CD1c-positive myeloid dendritic cell (primary cell): ENCODE data around the gene PTGFRN.

Source experiments
- DNase-seq: peaks from one replicate; pipeline ENCODE4 v3.0.0-alpha.2; 2016; ENCODE audit errors: extremely low spot score

The PTGFRN gene

DNA sequence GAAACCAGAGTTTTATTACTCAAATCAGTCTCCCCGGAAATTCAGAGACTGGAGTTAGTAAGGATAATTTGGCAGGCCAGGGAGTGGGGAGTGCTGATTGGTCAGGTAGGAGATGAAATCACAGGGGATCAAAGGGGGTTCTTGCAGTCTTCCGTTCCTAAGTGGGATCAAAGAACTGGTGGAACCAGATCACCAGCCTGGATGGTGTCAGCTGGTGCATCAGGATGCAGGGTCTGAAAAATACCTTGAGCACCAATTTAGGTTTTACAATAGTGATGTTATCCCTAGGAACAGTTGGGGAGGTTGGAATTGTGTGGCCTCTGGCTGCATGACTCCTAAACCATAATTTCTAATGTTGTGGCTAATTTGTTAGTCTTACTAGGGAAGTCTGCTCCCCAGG lies 90.4 kb downstream of the PTGFRN start:
- no peak for DNase-seq

DNA sequence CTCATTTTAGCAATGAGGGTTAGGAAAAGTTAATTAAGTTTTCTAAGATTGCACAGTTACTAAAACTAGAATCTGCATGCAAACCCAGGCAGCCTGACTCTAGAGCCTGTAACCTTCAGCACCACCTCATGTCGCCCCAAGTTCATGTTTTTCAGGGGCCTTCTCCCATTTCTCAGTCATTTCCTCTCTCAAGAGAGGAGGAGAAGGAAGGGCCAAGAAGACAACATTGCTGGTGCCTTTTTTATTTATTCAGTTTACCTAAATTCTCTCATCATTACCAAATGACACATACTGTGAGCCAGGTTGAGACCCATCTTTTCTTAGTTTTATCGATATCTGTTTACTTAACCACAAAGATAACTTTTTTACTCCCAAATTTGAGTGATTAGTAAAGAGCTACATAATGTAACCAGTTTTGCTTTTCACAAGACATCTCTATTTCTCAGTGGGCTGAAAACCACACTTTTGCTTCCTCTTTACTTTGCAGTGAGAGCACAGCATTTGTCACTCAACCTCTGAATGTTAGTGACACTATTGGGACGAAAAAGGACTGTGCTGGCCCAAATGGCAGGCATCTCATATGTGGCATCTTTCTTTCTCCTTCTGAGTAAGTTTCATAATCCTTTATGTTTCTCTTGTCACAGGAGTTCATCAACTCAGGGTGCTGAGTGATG lies 91.7 kb downstream of the PTGFRN start, which contains the start of gene CD101:
Gene CD101, plus strand, starts transcription at position 507 of the 674 bp plus-strand sequence. Its CDS starts 58 bp downstream, at position 565.
- DNase-seq = peak; percentile 82

DNA sequence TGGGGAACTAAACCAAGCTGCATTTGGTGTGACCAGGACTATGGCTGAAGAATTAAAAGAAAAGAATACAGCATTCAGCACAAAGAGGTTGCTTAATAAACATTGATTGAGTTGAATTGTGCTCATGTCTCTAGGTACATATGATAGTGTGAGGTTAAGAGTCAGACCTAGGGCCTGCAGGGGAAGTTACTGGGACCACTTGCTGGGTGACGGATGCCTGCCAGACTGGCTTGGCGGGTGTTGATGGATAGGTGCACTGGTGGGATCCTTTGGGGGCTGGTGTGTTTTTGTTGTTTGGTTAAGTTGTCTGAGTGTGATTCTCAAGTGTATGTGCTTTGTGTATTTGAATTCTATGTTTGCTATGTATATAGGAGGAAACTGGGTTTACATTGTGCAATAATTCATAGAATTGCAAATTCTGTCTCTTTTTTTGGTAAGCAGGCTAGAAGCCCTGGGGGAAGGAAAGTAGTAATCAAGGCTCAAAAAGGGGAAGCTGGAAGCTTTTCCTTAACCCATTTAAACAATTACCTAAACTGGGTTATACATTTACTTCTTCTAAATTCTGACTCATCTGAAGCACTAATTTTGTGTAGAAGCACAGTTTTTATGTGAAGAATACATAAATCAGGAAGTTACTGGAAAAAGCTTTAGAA lies 93.6 kb downstream of the PTGFRN start:
- peak; percentile 90 for DNase-seq

GRCh38 chr1:117007719-117008013 lies 98.0 kb downstream of the PTGFRN start:
- no peak for DNase-seq

GRCh38 chr1:117008656-117009055 lies 98.9 kb downstream of the PTGFRN start:
- DNase-seq = no peak

DNA sequence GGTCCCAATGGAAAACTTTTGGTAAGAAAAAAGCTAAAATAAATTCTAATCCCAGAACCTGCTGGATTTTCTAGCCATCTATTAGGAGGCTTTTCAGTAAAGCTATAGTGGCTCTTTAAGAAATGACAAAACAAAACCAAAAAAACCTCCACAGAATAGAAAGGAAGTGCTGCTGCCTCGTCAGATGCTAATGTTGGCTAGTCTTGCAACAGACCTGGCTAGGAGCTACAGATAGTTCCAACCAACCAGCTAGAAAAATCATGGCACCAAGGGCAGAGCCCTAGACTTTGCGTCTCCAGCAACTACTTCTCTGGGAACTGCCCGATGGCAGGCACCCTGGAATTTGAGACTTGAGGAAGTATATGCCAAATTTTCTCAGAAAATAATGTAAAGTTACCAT lies 99.4 kb downstream of the PTGFRN start:
- peak; percentile 63 for DNase-seq

GRCh38 chr1:117010310-117010969 lies 100.7 kb downstream of the PTGFRN start:
- no peak for DNase-seq

DNA sequence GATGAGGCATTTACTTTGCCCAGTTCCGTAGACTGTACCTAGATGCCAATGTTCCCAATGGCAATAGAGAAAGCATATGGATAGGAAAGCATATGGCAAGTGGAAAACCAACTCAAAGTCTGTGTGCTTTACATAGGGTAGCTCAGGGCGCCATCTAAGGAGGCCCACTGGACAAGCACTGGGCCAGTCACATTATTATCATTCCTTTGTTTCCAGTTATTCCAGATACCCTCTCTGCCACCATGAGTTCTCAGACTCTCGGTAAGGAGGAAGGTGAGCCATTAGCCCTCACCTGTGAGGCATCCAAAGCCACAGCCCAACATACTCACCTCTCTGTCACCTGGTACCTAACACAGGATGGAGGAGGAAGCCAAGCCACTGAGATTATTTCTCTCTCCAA lies 101.6 kb downstream of the PTGFRN start:
- no peak for DNase-seq

GRCh38 chr1:117013309-117013858 lies 103.7 kb downstream of the PTGFRN start:
- no peak for DNase-seq

GRCh38 chr1:117014209-117014608 lies 104.5 kb downstream of the PTGFRN start:
- no peak for DNase-seq

DNA sequence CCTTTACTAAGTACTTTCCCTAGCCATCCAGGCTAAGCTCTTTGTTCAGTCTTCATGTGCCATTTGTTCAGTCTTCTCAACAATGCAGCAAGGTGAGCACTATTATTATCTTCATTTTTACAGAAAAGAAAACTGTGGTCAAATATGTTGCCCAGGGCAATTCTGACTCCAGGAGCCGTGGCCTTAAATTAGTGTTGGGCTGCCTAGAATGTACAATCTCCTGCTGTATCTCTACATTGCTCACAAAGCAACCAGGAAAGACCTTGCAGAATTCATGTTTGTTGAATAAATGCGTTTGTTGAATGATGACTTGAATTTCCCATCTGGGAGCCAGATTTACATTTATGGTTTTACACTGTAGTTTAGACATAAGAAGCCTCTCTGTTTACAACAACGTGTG lies 106.0 kb downstream of the PTGFRN start:
- no peak for DNase-seq

GRCh38 chr1:117017062-117017461 lies 107.3 kb downstream of the PTGFRN start:
- no peak for DNase-seq

DNA sequence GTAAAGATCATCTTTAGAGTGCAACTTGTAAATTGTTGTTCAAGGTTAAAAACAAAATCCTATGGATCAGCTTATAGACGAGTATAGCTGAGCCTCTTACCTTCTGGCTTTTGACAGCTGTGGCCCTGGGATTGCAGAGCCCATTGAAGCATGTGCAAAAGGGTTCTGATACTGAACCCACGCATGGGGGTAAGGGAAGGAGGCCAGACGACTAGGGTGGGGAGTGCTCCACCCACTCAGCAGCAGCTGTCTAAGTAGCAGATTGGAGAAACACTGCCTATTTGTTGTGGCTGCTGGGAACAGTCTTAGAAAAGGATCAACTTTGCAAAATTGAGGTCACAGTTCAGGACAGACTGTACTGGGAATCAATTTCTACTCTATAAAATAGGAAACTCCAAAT lies 107.9 kb downstream of the PTGFRN start:
- peak; percentile 57 for DNase-seq

- DNase-seq = no peak
Observed at GRCh38 chr1:117020526-117021156, 110.9 kb downstream of the PTGFRN start.

DNA sequence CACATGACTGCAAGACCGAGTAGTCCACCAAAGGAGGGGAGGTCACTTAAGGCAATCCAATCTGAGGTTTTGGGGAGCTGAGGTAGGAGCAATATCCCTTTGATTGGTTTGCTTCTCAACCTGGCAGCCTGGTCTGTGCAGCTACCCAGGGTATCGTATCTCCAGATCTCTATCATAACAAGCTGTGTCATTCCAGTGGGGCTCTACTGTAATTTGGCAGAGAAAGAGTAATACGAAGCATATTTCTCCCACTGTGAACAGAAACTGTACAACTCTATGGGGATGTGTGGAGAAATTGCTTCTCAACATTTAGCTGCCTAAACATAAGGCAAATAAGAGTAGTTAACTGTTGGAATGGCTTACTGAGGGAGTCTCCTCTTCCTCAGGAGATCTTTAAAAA lies 112.4 kb downstream of the PTGFRN start:
- DNase-seq = no peak

DNA sequence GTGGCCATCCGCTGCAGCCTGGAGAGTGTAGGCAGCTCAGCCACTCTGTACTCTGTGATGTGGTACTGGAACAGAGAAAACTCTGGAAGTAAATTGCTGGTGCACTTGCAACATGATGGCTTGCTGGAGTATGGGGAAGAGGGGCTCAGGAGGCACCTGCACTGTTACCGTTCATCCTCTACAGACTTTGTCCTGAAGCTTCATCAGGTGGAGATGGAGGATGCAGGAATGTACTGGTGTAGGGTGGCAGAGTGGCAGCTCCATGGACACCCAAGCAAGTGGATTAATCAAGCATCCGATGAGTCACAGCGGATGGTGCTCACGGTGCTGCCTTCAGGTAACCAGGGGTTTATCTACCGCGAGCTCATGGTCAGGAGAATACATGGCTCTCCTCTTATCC lies 115.9 kb downstream of the PTGFRN start:
- no peak for DNase-seq

GRCh38 chr1:117026361-117026760 lies 116.6 kb downstream of the PTGFRN start:
- no peak for DNase-seq

GRCh38 chr1:117029685-117030084 lies 120.0 kb downstream of the PTGFRN start:
- no peak for DNase-seq

DNA sequence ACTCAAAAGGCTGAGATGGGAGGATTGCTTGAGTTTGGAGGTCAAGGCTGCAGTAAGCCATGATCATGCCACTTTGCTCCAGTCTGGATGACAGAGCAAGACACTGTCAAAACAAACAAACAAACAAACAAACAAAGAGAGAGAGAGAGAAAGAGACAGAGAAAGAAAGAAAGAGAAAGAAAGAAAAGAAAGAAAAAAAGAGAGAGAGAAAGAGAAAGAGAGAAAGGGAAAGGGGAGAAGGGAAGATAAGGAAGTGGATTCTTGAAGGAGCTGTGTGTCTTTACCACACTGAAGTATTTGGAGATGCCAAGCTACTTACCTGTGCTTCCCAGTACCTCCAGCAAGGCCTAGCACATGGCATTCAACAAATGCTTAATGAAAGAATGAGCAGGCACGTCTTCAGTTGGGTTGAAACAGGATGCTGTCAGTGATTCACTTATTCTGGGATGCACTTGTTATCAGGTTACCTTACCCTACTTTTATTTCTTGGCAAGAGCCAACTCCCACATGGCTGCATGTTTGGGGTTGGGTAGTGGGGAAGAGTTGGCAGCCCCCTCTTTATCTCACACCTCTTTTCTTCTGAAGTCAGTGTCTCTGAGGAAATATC lies 120.7 kb downstream of the PTGFRN start:
- no peak for DNase-seq

DNA sequence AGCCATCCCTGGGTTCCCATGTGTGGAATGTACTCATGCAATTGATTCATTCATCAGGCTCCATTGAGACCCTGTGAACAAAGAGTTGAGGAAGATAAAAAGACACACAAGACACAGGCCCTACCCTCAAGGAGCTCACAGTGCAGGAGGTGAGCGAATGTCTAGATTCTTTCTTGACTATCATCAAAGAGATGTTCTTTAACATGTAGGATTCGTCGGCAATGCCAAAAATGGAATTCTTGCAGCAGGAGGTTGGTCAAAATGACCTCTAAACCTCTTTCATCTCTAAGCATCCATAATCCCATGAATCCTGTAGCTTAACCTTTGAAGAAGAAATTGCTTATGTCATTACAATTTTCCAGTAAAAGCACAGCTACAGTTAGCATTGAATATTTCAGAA lies 122.5 kb downstream of the PTGFRN start:
- no peak for DNase-seq

- DNase-seq = no peak
Observed at GRCh38 chr1:117032681-117033539, 123.2 kb downstream of the PTGFRN start.
